Skin of body (tissue), 2 donors: ENCODE results near the gene POU3F1. TPM values are rescaled to one million over a fixed set of nuclear protein-coding genes. Genes with fewer than 3 reads are reported as not detected.
"Not testable (repeated sequence)": the region's sequence is repeated elsewhere in the genome, so short reads cannot be mapped to it uniquely, and the experiment has no call there.

ENCODE experiments used
- DNase-seq: peaks from one replicate; lab custom pipeline; 2025; lab: John Stamatoyannopoulos, UW
- total RNA-seq: library from RNA; depleted of rRNA; stranded (reverse); fragments of >200 nt; gene quantifications from one replicate; pipeline ENCODE4 v1.2.3, GENCODE V29; 2014

POU3F1 gene
- total RNA-seq, 1 donor from 2014 or later: 3.6 TPM

- DNase-seq: no peak
Observed at GRCh38 chr1:38047603-38048141, 1.1 kb upstream of the POU3F1 start.

- DNase-seq: peak; percentile 55
Observed at GRCh38 chr1:38046884-38047602, 450 bp upstream of the POU3F1 start.

DNA sequence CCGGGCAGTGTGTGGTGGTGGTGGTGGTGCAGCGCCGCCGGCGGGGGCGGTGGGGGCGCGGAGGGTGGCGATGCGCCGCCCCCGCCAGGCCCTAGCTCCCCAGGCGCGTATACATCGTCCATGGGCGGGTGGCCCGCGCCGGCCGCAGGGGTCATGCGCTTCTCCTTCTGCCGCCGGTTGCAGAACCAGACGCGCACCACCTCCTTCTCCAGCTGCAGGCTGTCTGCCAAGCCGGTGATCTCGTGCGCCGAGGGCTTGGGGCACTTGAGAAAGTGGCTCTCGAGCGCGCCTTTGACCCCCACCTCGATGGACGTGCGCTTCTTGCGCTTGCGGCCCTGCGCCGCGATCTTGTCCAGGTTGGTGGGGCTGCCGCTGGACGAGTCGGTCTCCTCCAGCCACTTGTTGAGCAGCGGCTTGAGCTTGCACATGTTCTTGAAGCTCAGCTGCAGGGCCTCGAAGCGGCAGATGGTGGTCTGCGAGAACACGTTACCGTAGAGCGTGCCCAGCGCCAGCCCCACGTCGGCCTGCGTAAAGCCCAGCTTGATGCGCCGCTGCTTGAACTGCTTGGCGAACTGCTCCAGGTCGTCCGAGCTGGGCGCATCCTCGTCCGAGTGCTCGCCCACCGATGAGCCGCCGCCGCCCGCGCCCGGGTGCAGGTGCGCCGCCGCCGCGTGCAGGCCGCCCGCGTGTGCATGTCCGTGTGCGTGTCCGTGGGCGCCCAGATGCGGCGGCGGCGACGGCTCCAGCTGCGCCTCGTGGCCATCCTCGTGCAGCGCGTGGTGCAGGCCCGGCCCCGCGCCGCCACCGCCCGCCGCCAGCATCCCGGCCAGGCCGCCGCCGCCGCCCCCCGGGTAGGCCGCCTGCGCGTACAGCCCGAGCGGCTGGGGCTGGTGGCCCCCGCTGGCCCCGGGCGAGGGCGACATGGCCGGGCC lies 926 bp downstream of the POU3F1 start:
- DNase-seq: no peak

GRCh38 chr1:38044221-38045215 lies 2.1 kb downstream of the POU3F1 start:
- no peak for DNase-seq

DNA sequence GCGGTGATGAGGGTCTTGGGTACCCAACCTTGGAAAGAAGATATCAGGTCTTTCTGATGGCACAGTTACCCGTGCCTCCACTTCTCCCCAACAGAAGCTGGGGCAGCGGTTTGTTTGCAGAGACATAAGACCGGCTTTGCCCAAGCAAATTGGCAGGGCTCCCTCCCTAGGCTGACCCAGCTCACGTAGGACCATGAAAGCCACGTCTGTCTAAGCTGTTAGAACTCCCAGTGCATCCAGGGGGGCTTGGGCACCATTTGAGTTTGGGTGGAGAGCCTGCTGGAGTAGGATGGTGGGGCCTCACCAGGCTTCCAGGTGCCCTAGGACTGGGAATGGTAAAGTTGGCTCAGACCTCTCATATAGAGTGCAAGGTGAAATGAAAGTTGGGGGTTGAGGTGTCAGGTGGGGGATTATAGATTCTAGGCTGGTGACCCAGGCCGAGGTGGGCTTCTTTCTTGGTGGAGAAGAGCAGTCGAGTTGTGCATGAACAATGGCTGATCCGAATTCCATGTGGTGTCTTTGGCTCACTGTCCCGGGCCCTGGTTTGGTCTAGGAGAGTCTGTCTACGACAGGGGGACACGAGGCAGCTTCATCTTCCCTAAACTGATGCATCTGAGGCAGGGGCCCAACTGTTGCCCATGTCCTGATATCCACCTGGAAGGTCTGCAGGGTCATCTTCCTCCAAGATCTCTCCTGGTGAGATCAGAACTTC lies 3.4 kb downstream of the POU3F1 start:
- no peak for DNase-seq

DNA sequence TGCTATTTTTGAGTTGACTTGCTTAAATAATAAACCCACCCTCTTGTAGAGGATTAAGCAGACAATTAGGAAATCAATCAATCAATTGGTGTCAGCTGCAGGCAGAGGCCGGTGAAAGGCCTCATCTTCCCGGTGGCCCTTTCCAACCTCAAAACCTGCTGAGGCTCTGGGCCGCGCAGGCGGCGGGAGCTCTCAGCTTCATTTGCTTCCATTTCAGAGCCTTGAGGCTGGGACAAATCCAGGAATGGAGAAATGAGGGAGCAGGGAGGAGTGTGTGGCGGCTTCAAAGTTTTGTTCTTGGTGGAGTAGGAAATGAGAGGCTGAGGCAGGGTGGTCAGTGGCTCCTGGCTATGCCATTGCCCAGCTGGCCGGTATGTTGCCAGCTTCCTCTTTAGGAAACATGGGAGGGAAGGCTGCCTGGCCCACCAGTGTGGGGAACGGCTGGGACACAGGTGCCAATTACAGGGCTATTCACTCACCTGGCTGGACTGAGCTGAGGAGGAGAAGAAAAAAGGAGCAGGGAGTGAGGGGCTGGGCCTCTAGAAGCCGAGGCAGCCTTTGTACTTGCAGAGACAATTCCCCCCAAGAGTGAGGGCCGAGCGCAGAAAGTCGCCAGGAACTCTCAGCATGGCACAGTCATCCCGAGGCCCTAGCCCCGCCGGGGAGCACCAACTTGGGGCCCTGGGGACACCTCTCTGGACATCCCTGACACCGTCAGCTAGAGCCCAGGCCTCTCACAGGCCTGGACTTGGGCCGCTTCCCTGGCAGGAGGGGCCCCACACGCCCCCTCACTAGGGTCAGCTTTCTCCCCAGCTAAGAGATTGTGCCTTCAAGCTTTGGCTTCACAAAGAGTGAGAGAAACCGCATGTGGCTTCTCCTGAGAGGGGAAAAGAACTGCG lies 4.4 kb downstream of the POU3F1 start:
- DNase-seq: no peak

- no peak for DNase-seq
Observed at GRCh38 chr1:38039331-38040088, 7.1 kb downstream of the POU3F1 start.

- DNase-seq: no peak
Observed at GRCh38 chr1:38038861-38039260, 7.7 kb downstream of the POU3F1 start.

- DNase-seq: no peak
Observed at GRCh38 chr1:38037221-38037939, 9.2 kb downstream of the POU3F1 start.

- DNase-seq: no peak
Observed at GRCh38 chr1:38034871-38035270, 11.7 kb downstream of the POU3F1 start.

DNA sequence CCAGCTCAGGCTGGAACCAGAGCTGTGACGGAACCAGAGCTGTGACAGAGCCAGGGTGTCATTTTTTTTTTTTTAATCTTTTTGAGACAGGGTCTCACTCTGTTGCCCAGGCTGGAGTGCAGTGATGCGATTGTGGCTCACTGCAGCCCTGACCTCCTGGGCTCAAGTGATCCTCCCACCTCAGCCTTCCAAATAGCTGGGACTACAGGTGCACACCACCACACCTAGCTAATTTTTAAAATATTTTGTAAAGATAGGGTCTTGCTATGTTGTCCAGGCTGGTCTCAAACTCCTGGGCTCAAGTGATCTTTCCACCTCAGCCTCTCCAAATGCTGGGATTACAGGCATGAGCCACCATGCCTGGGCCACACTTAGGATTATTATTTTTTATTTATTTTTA lies 13.6 kb downstream of the POU3F1 start:
- not testable (repeated sequence) for DNase-seq

- no peak for DNase-seq
Observed at GRCh38 chr1:38031513-38031866, 15.1 kb downstream of the POU3F1 start.

- DNase-seq: no peak
Observed at GRCh38 chr1:38030596-38031512, 15.7 kb downstream of the POU3F1 start.

DNA sequence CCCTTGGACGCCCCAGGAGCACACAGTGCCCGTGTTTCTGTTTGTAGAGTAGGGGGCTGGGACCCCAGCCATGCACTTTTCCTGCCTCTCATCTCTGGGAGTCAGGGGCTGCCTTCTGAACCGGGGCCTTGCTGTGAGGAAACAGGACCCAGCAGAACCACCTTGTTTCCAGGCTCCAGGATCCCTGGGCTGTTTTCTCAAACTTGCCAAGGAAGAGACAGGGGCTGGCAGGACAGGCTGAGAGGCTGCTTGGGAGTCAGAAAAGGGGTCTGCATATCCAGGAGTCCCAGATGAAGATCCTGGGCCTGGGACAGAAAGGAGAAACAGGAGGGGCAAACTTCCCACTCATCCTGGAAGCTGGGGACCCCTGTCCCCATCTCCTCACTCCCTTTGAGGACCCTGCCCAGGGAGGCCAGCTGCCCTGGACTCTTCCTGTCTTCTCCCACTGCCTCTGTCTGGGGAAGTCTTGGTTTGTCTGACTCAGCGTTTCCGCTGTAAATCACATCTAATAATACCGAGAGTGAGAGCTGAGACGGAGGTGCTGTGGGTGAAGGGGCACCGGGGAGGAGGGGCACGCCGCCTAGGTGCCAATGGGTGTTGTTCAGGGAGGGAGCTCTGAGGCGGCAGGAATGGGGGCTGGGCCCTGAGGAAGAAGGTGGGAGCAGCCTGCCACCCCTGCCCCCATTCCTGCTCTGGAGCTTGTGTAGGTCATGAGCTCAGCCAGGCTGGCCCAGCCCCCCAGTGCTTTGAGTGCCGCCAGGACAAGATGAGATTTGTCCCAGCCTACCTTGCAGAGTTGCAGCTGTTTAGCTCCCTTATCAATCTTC lies 16.7 kb downstream of the POU3F1 start:
- DNase-seq: no peak

GRCh38 chr1:38029081-38029681 lies 17.4 kb downstream of the POU3F1 start:
- no peak for DNase-seq

DNA sequence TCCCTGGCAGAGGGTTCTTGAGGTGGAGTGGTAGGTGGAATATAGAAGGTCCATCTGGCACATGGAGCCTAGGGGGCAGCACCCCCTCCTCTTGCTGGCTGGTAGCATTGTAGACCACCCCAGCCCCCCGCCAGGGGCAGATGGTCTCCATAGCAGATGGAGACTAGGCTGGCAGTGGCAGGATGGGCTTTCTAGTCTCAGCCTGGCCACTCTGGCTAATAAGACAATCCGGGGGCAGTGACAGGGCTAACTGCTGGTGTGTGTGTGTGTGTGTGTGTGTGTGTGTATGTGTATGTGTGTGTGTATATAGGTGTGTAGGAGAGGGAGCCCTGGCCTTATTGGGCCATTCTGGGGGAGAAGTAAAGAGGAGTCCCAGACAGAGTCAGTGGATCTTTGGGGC lies 17.9 kb downstream of the POU3F1 start:
- DNase-seq: no peak
